Endometrial microvascular endothelial cells (primary cell): ENCODE measurements around the gene C17orf107. TPM values are rescaled to one million over a fixed set of nuclear protein-coding genes. Genes with fewer than 3 reads are reported as not detected.

ENCODE experiments used
- total RNA-seq: library from RNA; depleted of rRNA; stranded (reverse); fragments of >200 nt; gene quantifications from one replicate; pipeline ENCODE4 v1.2.3, GENCODE V29; 2015; ENCODE audit errors: inconsistent ontology term

C17orf107 gene
- total RNA-seq, 1 donor from 2014 or later = 0.46 TPM

Other genes starting within 250 kb of the C17orf107 start
- 54.4 TPM for gene PELP1, start 195.4 kb upstream of the C17orf107 start, total RNA-seq
- gene ARRB2, start 188.9 kb upstream of the C17orf107 start, total RNA-seq = 8.5 TPM
- 36.2 TPM for gene MED11, start 168.1 kb upstream of the C17orf107 start, total RNA-seq
- not detected for gene ZMYND15, start 159.7 kb upstream of the C17orf107 start, total RNA-seq
- 1.1 TPM for gene CXCL16, start 159.6 kb upstream of the C17orf107 start, total RNA-seq
- not detected for gene TM4SF5, start 127.7 kb upstream of the C17orf107 start, total RNA-seq
- not detected for gene VMO1, start 113.2 kb upstream of the C17orf107 start, total RNA-seq
- gene GLTPD2, start 110.6 kb upstream of the C17orf107 start, total RNA-seq = not detected
- gene PSMB6, start 103.4 kb upstream of the C17orf107 start, total RNA-seq = 378 TPM
- 40.2 TPM for gene PLD2, start 92.4 kb upstream of the C17orf107 start, total RNA-seq
- 36.4 TPM for gene MINK1, start 66.2 kb upstream of the C17orf107 start, total RNA-seq
- gene CHRNE, start 3.6 kb downstream of the C17orf107 start, total RNA-seq = 0.37 TPM
- gene GP1BA, start 32.7 kb downstream of the C17orf107 start, total RNA-seq = not detected
- gene SLC25A11, start 40.5 kb downstream of the C17orf107 start, total RNA-seq = 65.9 TPM
- 48.5 TPM for gene RNF167, start 40.7 kb downstream of the C17orf107 start, total RNA-seq
- gene PFN1, start 49.0 kb downstream of the C17orf107 start, total RNA-seq = 1,657 TPM
- not detected for gene ENO3, start 51.6 kb downstream of the C17orf107 start, total RNA-seq
- 52.5 TPM for gene SPAG7, start 68.3 kb downstream of the C17orf107 start, total RNA-seq
- gene CAMTA2, start 88.1 kb downstream of the C17orf107 start, total RNA-seq = 17.6 TPM
- gene INCA1, start 98.0 kb downstream of the C17orf107 start, total RNA-seq = 0.09 TPM
- 110 TPM for gene KIF1C, start 98.4 kb downstream of the C17orf107 start, total RNA-seq
- gene SLC52A1, start 135.9 kb downstream of the C17orf107 start, total RNA-seq = not detected
- gene ZFP3, start 178.9 kb downstream of the C17orf107 start, total RNA-seq = 1.9 TPM
- gene ZNF232, start 212.3 kb downstream of the C17orf107 start, total RNA-seq = 4.9 TPM
- not detected for gene USP6, start 216.5 kb downstream of the C17orf107 start, total RNA-seq